Right atrium auricular region (tissue), 2 donors: ENCODE data around the gene FOXO3. TPM values are rescaled to one million over a fixed set of nuclear protein-coding genes. Genes with fewer than 3 reads are reported as not detected.

ENCODE experiments used
- DNase-seq: peaks from one replicate; pipeline ENCODE4 v3.0.0-alpha.2; 2019; ENCODE audit warnings: low spot score
- H3K27ac ChIP-seq, 2 donors: fragments of 200-600 bp; sonication (generic); 1 replicate in 1 of 2; 2 replicates in 1 of 2; pipeline ENCODE4 v1.5.1; 2016 to 2019
- H3K27me3 ChIP-seq, 2 donors: fragments of 200-600 bp; sonication (generic); one replicate each; pipeline versions ENCODE4 v1.5.1 to v1.6.0; 2017 to 2019
- H3K36me3 ChIP-seq: fragments of 200-600 bp; sonication (generic); one replicate; pipeline ENCODE4 v1.5.1; 2016
- H3K4me1 ChIP-seq, 2 donors: fragments of 200-600 bp; sonication (generic); one replicate each; pipeline versions ENCODE4 v1.5.1 to v1.6.0; 2017 to 2019
- H3K4me3 ChIP-seq, 2 donors: fragments of 200-600 bp; sonication (generic); 1 replicate in 1 of 2; 2 replicates in 1 of 2; pipeline ENCODE4 v1.5.1; 2017 to 2019; ENCODE audit warnings: mild to moderate bottlenecking in 1 of 2, moderate library complexity in 1 of 2
- H3K9me3 ChIP-seq, 2 donors: fragments of 200-600 bp; sonication (generic); one replicate each; pipeline ENCODE4 v1.5.1; 2019
- CTCF ChIP-seq, 2 donors: fragments of 200-600 bp; sonication (generic); IDR thresholded peaks; one replicate each; pipeline ENCODE4 v1.5.1; 2019; ENCODE audit warnings: antibody characterized with exemption in 2 of 2
- total RNA-seq, 2 donors: library from RNA; depleted of rRNA; stranded (reverse); fragments of >200 nt; gene quantifications; one replicate each; pipeline ENCODE4 v1.1.0, GENCODE V29; 2016

The FOXO3 gene
- total RNA-seq, 2 donors from 2014 or later = 54.5 to 60.9 TPM

DNA sequence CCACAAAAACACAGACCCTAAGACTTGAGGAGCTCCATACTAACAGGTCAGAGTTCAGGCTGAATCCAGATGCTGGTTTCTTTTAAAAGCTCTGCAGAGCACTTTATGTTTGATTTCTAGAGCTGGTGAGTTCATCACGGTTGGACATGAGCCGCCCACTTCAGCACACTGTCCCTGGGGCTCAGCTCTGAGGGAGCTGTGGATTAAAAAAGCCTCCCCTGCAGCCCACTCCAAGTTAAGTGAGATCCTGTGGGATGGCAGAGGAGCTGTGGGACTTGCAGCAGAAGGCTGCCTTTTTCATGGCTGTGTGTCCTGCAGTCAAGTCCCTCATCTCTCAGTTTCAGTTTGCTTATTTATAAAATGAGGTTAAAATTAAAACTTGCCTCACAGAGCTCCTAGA is 110.5 kb downstream of the FOXO3 start:
- Histone ChIP-seq H3K4me1 (peaks cover 0 to 86% of the 10 kb centered on the region in 2 donors), H3K9me3 (no peaks in the 10 kb centered on the region), H3K27me3 (no peaks in the 10 kb centered on the region), H3K27ac (no peak overlapping the region), H3K36me3 (peaks cover 9% of the 10 kb centered on the region), H3K4me3 (no peak overlapping the region)
- DNase-seq = no peak
- no peak for TF ChIP-seq CTCF (IDR thresholded peaks at IDR 0.05)

GRCh38 chr6:108671790-108672189 is 111.1 kb downstream of the FOXO3 start:
- DNase-seq = no peak
- Histone ChIP-seq H3K9me3 (no peaks in the 10 kb centered on the region), H3K4me1 (peaks cover 0 to 92% of the 10 kb centered on the region in 2 donors), H3K36me3 (peaks cover 9% of the 10 kb centered on the region), H3K4me3 (no peak overlapping the region), H3K27ac (no peak overlapping the region), H3K27me3 (no peaks in the 10 kb centered on the region)
- TF ChIP-seq CTCF (IDR thresholded peaks at IDR 0.05) = no peak

DNA sequence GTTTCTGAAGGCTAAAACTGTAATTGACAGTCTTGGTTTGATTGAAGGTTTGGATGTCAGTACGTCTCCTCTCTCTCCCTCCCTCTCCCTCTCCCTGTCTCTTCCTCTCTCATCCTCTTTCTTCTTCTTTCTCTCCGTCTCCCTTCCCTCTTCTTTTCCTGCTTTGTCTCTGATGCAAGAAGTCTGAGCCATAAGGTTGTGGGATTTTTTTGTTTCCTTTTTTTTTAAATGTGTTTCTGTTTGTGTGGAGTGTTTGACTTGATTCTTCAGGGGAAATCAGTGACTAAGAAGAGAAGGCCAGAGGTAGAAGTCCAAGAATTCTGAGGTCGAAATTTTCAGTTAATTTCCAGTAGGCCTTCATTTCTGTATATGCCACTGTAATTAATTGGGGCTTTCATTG is 111.9 kb downstream of the FOXO3 start:
- Histone ChIP-seq H3K36me3 (peaks cover 9% of the 10 kb centered on the region), H3K4me3 (no peak overlapping the region), H3K9me3 (no peaks in the 10 kb centered on the region), H3K4me1 (peaks cover 0 to 100% of the 10 kb centered on the region in 2 donors), H3K27ac (peak overlapping the region in 1 of 2 donors; percentile 6), H3K27me3 (no peaks in the 10 kb centered on the region)
- no peak for DNase-seq
- no peak for TF ChIP-seq CTCF (IDR thresholded peaks at IDR 0.05)

GRCh38 chr6:108673153-108673552 is 112.4 kb downstream of the FOXO3 start:
- no peak for TF ChIP-seq CTCF (IDR thresholded peaks at IDR 0.05)
- H3K4me3 ChIP-seq = no peak overlapping the region
- no peaks in the 10 kb centered on the region for H3K27me3 ChIP-seq
- H3K4me1 ChIP-seq = peaks cover 0 to 100% of the 10 kb centered on the region in 2 donors
- peaks cover 7% of the 10 kb centered on the region for H3K36me3 ChIP-seq
- peak overlapping the region in 1 of 2 donors; percentile 6 for H3K27ac ChIP-seq
- no peaks in the 10 kb centered on the region for H3K9me3 ChIP-seq
- no peak for DNase-seq

DNA sequence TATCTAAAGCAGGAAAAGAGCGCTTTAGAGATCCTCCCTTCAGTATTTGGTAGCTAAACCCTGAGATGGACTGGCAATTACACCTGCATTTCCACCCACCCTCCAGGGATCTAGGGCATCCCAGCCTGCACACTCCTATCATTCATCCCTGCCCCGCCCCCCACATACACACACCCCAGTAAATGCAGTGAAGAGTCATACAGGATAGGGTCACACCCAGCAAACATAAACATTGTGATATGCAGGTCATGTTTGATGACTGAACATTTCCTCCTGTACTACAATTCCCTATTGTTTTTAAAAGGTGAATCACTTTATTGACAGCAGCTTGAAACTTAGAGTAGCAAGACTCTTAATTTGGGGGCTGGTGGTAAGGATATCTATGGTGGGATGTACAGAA is 112.9 kb downstream of the FOXO3 start:
- H3K9me3 ChIP-seq = no peaks in the 10 kb centered on the region
- no peak overlapping the region for H3K4me3 ChIP-seq
- no peaks in the 10 kb centered on the region for H3K27me3 ChIP-seq
- H3K27ac ChIP-seq = no peak overlapping the region
- H3K36me3 ChIP-seq = peaks cover 2% of the 10 kb centered on the region
- TF ChIP-seq CTCF (IDR thresholded peaks at IDR 0.05) = no peak
- peaks cover 0 to 97% of the 10 kb centered on the region in 2 donors for H3K4me1 ChIP-seq
- no peak for DNase-seq
